Mucosa of rectum (tissue), 2 donors: ENCODE measurements around the gene NOD2.

ENCODE experiments used
- H3K27ac ChIP-seq, 2 donors: one replicate each; pipeline ENCODE4 v1.7.0; 2013; ENCODE audit warnings: inconsistent platforms in 2 of 2, low read depth in 2 of 2, low read length in 2 of 2
- H3K27me3 ChIP-seq, 2 donors: one replicate each; pipeline ENCODE4 v1.7.0; 2013; ENCODE audit warnings: low read length in 2 of 2; ENCODE audit not compliant: control insufficient read depth in 2 of 2, insufficient read depth in 2 of 2
- H3K36me3 ChIP-seq, 2 donors: one replicate each; pipeline ENCODE4 v1.7.0; 2013; ENCODE audit warnings: low read length in 2 of 2; ENCODE audit not compliant: control insufficient read depth in 2 of 2, insufficient read depth in 2 of 2
- H3K4me1 ChIP-seq, 2 donors: one replicate each; pipeline ENCODE4 v1.7.0; 2013; ENCODE audit warnings: low read length in 2 of 2, mild to moderate bottlenecking in 1 of 2; ENCODE audit not compliant: control insufficient read depth in 2 of 2, insufficient read depth in 2 of 2
- H3K4me3 ChIP-seq, 2 donors: one replicate each; pipeline ENCODE4 v1.7.0; 2013; ENCODE audit warnings: low read length in 2 of 2
- H3K9ac ChIP-seq, 2 donors: one replicate each; pipeline ENCODE4 v1.7.0; 2013; ENCODE audit warnings: low read length in 2 of 2, low read depth in 1 of 2, mild to moderate bottlenecking in 1 of 2
- H3K9me3 ChIP-seq, 2 donors: one replicate each; pipeline ENCODE4 v1.7.0; 2013; ENCODE audit warnings: low read length in 2 of 2; ENCODE audit not compliant: control insufficient read depth in 2 of 2
- donor health status: healthy.
- donor health status: Normal muscosa, but diverticular disease.

Gene NOD2

GRCh38 chr16:50670476-50670875, 22.9 kb upstream of the NOD2 start:
- no peak overlapping the region for H3K4me3 ChIP-seq
- peaks cover 6 to 7% of the 10 kb centered on the region in 2 donors for H3K9me3 ChIP-seq
- no peak overlapping the region for H3K27ac ChIP-seq
- H3K4me1 ChIP-seq, result no peaks in the 10 kb centered on the region
- H3K27me3 ChIP-seq, result no peaks in the 10 kb centered on the region
- H3K36me3 ChIP-seq, result peaks cover 0 to 8% of the 10 kb centered on the region in 2 donors
- no peak overlapping the region for H3K9ac ChIP-seq

GRCh38 chr16:50671644-50672260, 21.7 kb upstream of the NOD2 start:
- H3K27me3 ChIP-seq, result no peaks in the 10 kb centered on the region
- H3K9ac ChIP-seq, result no peak overlapping the region
- H3K9me3 ChIP-seq, result peaks cover 6 to 7% of the 10 kb centered on the region in 2 donors
- no peak overlapping the region for H3K4me3 ChIP-seq
- no peaks in the 10 kb centered on the region for H3K4me1 ChIP-seq
- H3K27ac ChIP-seq, result no peak overlapping the region
- H3K36me3 ChIP-seq, result peaks cover 0 to 11% of the 10 kb centered on the region in 2 donors

- H3K36me3 ChIP-seq, result peaks cover 0 to 11% of the 10 kb centered on the region in 2 donors
- peaks cover 0 to 1% of the 10 kb centered on the region in 2 donors for H3K4me1 ChIP-seq
- H3K4me3 ChIP-seq, result no peak overlapping the region
- no peaks in the 10 kb centered on the region for H3K27me3 ChIP-seq
- H3K9me3 ChIP-seq, result peaks cover 6 to 7% of the 10 kb centered on the region in 2 donors
- no peak overlapping the region for H3K27ac ChIP-seq
- H3K9ac ChIP-seq, result no peak overlapping the region
Measured at GRCh38 chr16:50673496-50674275, 19.7 kb upstream of the NOD2 start.

GRCh38 chr16:50674831-50675230, 18.6 kb upstream of the NOD2 start:
- H3K36me3 ChIP-seq, result peaks cover 0 to 11% of the 10 kb centered on the region in 2 donors
- H3K27ac ChIP-seq, result no peak overlapping the region

GRCh38 chr16:50675686-50676610, 17.5 kb upstream of the NOD2 start:
- no peak overlapping the region for H3K4me3 ChIP-seq
- no peak overlapping the region for H3K9ac ChIP-seq
- no peaks in the 10 kb centered on the region for H3K27me3 ChIP-seq
- peaks cover 6 to 7% of the 10 kb centered on the region in 2 donors for H3K9me3 ChIP-seq
- no peak overlapping the region for H3K27ac ChIP-seq
- peaks cover 0 to 11% of the 10 kb centered on the region in 2 donors for H3K36me3 ChIP-seq
- H3K4me1 ChIP-seq, result peaks cover 0 to 3% of the 10 kb centered on the region in 2 donors

More at GRCh38 chr16:50674831-50675230, 18.6 kb upstream of the NOD2 start:
- Histone ChIP-seq H3K9me3 (peaks cover 6 to 7% of the 10 kb centered on the region in 2 donors), H3K4me3 (no peak overlapping the region), H3K4me1 (peaks cover 0 to 3% of the 10 kb centered on the region in 2 donors), H3K27me3 (no peaks in the 10 kb centered on the region), H3K9ac (no peak overlapping the region)

- Histone ChIP-seq H3K36me3 (peaks cover 0 to 11% of the 10 kb centered on the region in 2 donors), H3K27me3 (no peaks in the 10 kb centered on the region), H3K9ac (no peak overlapping the region), H3K27ac (no peak overlapping the region), H3K4me3 (no peak overlapping the region), H3K4me1 (peaks cover 0 to 3% of the 10 kb centered on the region in 2 donors), H3K9me3 (peaks cover 4 to 6% of the 10 kb centered on the region in 2 donors)
Measured at GRCh38 chr16:50676684-50677225, 16.7 kb upstream of the NOD2 start.

- Histone ChIP-seq H3K4me1 (peaks cover 0 to 3% of the 10 kb centered on the region in 2 donors), H3K4me3 (no peak overlapping the region), H3K27me3 (no peaks in the 10 kb centered on the region), H3K9me3 (peaks cover 0 to under 1% of the 10 kb centered on the region in 2 donors), H3K27ac (no peak overlapping the region), H3K36me3 (peaks cover 0 to 11% of the 10 kb centered on the region in 2 donors), H3K9ac (no peak overlapping the region)
Measured at GRCh38 chr16:50677351-50677750, 16.1 kb upstream of the NOD2 start.

- Histone ChIP-seq H3K4me3 (peak overlapping the region in 1 of 2 donors; percentile 26), H3K27ac (no peak overlapping the region), H3K9me3 (no peaks in the 10 kb centered on the region), H3K27me3 (no peaks in the 10 kb centered on the region), H3K9ac (no peak overlapping the region), H3K36me3 (peaks cover 0 to 11% of the 10 kb centered on the region in 2 donors), H3K4me1 (peaks cover 0 to 5% of the 10 kb centered on the region in 2 donors)
Measured at GRCh38 chr16:50678531-50678930, 14.9 kb upstream of the NOD2 start.

- peaks cover 0 to 10% of the 10 kb centered on the region in 2 donors for H3K4me1 ChIP-seq
- H3K9ac ChIP-seq, result no peak overlapping the region
- H3K27ac ChIP-seq, result no peak overlapping the region
- no peaks in the 10 kb centered on the region for H3K27me3 ChIP-seq
- no peaks in the 10 kb centered on the region for H3K9me3 ChIP-seq
- H3K4me3 ChIP-seq, result peak overlapping the region in 1 of 2 donors; percentile 3
- peaks cover 0 to 9% of the 10 kb centered on the region in 2 donors for H3K36me3 ChIP-seq
Measured at GRCh38 chr16:50679266-50679665, 14.1 kb upstream of the NOD2 start.
